GM20431 (cell line): ENCODE measurements around the gene HJURP.
"Not testable (repeated sequence)": the region's sequence is repeated elsewhere in the genome, so short reads cannot be mapped to it uniquely, and the experiment has no call there.

Source experiments
- in situ Hi-C: fragments of 300-500 bp; cut with MseI, MboI; formaldehyde crosslinking; loops from one replicate; pipeline ENCODE4 v1.15.0; 2020; ENCODE audit warnings: low sequenced_read_pairs; ENCODE audit not compliant: unreplicated experiment

HJURP gene, protein sequence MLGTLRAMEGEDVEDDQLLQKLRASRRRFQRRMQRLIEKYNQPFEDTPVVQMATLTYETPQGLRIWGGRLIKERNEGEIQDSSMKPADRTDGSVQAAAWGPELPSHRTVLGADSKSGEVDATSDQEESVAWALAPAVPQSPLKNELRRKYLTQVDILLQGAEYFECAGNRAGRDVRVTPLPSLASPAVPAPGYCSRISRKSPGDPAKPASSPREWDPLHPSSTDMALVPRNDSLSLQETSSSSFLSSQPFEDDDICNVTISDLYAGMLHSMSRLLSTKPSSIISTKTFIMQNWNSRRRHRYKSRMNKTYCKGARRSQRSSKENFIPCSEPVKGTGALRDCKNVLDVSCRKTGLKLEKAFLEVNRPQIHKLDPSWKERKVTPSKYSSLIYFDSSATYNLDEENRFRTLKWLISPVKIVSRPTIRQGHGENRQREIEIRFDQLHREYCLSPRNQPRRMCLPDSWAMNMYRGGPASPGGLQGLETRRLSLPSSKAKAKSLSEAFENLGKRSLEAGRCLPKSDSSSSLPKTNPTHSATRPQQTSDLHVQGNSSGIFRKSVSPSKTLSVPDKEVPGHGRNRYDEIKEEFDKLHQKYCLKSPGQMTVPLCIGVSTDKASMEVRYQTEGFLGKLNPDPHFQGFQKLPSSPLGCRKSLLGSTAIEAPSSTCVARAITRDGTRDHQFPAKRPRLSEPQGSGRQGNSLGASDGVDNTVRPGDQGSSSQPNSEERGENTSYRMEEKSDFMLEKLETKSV

DNA sequence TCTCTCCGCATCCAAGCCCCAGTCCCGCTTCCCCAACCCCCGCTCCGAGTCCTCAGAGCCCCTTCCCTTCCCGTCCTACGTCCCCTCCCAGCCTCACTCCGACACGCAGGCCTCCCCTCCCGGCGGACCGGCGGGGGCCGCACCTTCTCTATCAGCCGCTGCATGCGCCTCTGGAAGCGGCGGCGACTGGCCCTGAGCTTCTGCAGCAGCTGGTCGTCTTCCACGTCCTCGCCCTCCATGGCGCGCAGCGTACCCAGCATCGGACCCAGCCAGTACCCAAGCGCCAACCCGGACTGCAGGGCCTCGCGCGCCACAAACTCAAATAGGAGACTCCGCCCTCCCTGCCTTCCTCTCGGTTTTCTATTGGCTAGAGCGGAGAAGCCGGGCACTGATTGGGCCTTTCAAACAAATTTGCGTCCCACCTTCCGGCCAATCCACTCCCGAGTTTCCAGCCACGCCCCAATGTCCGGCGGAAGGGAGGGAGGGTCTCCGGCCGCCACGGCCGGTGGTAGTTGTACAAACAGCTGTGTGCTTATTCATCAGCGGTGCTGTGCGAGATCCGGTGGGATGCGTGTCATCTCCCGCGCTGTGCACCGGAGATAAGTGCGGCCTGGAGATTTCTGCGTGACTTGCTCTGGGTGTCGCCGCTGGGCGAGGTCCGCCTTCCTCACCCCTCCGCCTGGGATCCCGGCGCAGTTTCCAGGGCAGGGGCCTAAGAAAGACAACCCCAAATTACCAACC is at the start of gene HJURP:
TSS of gene HJURP (minus strand) at position 295 of the 741 bp plus-strand sequence. CDS start at position 260, 35 bp downstream.
- in situ Hi-C loops: no loop called here

DNA sequence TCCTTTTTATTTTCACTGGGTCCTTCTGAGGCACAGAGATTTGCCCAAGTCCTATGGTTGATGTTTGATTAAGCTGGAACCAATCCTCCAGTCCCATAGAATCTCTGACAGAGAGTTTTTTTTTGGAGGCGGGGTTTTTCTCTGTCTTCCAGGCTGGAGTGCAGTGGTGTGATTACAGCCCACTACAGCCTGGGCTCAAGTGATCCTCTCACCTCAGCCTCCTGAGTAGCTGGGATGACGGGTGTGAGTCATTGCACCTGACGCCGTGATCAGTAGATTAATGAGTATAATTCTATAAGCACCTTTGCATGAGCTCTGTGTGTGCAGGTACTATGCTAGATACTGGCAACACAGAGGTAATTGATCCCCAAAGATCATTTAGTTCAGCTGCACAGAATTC is 47.5 kb upstream of the HJURP start:
- in situ Hi-C loops: no loop called here

DNA sequence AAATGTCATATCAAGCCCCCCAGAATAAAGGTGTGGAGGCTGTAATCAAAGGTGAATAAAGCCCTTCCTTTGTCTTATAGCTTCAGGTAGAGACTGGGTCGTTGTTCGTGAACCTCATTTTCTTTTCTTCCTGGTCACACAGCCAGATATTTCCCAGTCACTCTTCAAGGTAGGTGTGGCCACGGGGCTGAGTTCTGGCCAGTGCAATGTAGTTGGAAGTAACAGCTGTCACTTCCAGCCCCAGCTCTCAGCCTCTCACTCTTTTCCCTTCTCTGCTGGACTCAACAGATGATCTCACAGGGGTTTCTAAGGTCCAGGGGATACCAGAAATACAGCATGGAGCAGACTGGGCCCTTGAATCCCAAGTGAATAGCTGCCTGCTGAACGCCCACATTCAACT is 47.0 kb upstream of the HJURP start:
- in situ Hi-C loops: no loop called here

DNA sequence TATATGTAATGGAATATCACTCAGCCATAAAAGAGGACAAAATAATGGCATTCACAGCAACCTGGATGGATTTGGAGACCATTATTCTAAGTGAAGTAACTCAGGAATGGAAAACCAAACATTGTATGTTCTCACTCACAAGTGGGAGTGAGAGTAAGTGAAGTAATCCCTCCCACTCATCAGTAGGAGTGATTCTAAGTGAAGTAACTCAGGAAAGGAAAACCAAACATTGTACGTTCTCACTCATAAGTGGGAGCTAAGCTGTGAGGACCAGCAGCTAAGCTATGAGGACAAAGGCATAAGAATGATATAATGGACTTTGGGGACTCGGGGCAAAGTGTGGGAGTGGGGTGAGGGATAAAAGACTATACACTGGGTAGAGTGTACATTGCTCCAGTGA is 41.9 kb upstream of the HJURP start:
- in situ Hi-C loops: not testable (repeated sequence)

DNA sequence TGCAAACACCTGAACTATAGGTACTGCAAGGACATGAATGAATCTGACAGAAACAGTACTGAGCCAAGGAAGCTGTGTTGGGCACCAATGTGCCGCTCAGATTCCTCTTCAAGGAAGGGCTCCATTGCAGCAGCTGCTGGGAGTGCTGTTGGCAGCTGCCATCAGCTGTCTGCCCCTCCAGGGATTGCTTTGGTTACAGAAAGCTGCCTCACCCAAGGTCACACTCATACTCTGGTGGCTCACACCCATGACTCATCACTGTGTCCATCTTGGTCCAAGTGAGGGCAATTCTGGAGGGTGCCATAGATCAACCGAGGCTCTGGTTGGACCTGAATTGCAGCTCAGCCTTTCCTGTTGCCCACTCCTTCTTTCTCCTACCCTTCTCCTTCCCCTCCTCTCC is 38.5 kb upstream of the HJURP start:
- in situ Hi-C loops: no loop called here

DNA sequence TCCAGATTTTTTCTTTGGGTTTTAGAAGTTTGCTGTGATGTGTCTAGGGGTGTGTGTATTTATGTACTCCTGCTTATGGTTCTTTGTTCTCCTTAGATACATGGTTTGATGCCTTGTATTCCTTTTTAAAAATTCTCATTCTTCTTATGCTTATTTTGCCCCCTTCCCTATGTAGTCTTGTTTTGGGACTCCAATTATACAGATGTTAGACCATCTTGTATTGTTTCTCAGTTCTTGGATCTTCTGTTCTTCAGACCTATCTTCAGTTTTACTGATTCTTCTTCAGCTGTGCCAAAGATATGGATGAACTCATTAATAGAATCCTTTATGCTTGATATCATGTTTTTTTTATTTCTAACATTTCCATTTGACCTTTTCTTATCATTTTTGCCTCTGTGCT is 28.0 kb upstream of the HJURP start:
- in situ Hi-C loops: no loop called here

DNA sequence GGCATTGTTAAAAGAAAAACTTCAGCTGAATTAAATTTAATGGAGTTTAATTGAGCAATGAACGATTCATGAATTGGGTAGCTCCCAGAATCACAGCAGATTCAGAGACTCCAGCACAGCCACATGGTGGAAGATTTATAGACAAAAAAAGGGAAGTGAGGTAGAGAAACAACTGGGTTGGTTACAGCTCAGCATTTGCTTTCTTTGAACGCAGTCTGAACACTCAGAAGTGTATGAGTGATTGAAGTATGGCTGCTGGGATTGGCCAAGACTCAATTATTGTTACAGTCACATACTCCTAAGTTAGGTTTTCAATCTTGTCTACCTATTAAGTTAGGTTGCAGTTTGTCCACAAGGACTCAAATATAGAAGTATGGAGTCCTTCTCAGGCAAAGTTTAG is 17.8 kb upstream of the HJURP start:
- in situ Hi-C loops: not testable (repeated sequence)

DNA sequence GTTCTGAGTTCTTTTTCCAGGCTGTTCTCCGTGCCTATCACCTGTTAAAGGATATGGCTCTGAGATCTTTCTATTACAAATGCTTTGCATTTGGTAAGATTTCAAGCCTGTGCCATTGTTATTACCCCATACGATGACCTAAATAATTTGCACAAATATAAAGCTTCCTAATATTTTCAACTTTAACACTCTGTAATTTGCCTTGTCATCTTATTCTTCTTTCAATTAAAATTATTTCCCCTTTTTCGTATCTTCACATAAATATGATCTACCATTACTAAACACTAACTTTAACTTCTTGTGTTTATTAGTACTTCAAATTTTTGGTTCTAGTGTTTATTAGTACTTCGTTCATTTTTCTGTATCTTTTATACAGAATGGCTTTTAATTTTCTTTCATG is 17.1 kb upstream of the HJURP start:
- in situ Hi-C loops: no loop called here

DNA sequence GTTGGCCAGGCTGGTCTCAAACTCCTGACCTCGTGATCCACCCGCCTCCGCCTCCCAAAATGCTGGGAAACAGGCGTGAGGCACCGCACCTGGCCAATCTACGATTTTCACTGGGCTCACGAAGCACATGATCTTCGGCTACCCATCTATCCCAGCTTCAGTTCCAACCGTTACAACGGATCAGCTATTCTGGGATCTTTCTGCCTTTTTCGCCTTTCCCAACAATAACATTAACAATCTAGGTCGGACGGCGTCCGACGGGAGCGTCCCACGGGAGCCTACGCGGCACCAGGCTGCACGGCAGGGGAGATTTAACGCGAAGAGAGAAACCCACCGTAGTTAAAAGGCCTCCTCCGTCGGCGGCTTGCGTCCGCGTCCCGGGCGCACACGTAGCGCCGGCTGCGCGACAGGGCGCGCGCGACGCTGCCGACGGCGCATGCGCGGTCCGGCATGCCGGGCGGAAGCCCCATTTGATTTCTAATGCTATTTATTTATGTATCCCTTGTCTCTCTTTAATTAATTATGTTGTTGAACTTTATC is 13.7 kb upstream of the HJURP start, which contains the start of gene MSL3B:
TSS of gene MSL3B (minus strand) at position 394 of the 540 bp plus-strand sequence.
- in situ Hi-C loops: no loop called here

DNA sequence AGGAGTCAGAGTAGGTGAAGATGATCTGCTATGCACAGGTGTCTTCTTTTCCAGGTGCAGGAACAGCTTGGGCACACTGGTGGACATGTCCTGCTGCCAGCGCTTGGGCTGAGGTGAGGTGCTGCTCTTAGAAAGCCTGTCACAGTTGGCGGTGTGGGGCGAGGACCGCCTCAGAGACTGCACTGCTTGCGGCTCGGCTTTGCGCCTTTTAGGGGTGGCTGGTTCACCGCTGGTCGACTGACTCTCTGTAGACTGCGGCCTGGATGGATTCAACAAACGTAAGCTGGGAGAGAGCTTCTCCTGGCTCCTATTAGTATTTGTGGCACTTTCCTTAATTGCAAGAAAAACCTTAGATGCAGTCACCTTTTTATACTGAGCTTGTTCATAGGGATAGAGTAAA is 12.1 kb upstream of the HJURP start:
- in situ Hi-C loops: no loop called here

DNA sequence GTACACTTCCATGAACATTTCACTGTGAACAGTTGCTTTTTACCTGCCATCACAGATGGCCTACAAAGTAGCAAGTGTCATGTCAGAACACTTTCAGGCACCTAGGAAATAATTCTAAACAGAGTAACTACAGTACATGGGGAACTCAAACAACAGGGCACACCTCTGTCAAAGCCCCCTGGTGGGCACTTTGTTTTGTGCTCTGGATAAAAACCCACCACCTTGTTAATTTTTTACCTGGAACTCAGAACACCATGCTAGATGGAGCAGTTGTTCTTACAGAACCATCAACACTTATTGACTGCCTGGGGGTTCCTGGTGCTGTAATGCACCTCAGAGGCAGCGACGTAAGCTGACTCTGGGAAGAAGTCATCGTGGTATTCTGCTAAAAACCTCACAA is 11.5 kb upstream of the HJURP start:
- in situ Hi-C loops: no loop called here

DNA sequence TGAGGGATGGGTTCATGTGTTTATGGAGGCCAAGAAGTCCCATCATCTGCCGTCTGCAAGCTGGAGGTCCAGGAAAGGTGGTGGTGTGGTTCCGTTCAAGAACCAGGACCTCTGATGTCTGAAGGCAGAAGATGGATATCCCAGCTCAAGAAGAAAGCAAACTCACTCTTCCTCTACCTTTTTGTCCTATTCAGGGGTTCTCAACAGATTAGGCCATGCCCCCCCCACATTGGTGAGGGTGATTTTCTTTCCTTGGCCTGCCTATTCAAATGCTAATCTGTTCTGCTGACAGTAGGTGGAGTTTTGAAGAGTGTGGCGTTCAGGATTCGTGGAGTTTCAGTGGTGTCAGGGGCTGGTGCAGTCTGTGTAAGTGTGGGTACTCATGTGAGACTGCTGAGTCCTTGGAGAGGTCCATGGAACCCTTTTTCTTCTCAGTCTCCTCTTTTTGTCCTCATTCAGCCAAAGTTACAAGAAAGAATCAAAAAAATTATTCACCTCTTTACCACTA is 8.0 kb upstream of the HJURP start:
- in situ Hi-C loops: no loop called here

DNA sequence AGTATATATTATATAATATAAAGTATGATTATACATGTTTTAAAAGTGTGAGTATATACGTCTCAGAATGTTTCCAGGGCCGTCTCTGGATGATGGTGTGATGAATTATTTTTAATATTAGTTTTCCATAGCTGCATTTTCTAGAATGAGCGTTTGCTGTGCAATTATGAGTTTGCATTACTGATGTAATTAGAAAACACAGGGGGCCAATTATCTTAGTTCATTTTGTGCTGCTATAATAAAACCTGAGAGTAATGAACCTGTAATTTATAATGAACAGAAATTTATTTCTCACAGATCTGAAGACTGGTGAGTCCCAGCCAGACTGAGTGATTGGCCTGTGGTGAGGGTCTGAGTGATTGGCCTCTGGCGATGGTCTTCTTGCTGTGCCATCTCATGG is 4.0 kb upstream of the HJURP start:
- in situ Hi-C loops: no loop called here

DNA sequence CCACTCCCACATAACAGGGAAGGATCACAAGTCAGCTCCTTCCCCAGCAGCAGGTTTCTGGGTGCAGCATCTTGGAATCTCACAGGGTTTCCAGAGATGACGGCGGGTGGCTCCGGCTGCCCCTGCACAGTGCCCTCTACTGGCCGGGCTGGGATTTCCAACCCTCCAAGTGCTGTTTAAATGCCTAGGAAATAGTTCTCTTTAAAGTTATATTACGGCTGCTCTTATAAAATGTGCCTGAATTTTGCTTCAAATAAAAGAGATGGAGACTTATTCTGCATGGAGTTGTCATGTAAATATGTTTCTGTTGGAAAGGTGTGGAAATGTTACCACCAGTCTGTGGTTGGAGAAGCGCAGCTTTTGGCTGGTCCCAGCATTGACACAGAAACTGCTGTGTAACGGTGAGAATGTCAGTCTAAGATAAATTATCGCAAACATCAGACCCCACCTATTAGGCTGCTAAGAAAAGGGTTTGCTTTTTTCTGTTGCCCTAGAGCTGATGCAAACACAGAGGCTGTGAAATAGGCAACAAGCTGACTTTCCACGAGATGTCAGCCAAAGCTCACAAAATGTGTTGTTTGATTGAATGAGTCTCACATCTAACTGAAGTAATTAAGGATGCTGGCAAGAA is 3.3 kb upstream of the HJURP start:
- in situ Hi-C loops: no loop called here

DNA sequence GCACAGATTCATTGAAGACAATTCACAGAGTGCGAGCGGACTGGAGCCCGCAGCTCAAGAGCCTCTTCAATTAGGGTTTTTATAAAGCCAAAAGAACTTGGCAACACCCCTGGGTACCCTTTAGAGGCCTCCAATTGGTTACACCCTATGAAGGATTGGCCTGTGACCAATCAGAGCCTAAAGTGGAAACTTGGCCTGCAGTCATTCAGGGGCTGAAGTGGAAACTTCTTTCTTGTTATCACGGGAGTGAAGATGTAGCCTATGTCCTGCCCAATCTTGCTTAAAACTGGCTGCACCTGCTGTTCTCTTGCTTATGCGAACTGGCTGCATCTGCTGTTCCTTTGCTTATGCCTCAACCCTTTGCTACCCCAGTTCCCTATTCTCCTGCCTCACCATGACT is 1.8 kb upstream of the HJURP start:
- in situ Hi-C loops: no loop called here

DNA sequence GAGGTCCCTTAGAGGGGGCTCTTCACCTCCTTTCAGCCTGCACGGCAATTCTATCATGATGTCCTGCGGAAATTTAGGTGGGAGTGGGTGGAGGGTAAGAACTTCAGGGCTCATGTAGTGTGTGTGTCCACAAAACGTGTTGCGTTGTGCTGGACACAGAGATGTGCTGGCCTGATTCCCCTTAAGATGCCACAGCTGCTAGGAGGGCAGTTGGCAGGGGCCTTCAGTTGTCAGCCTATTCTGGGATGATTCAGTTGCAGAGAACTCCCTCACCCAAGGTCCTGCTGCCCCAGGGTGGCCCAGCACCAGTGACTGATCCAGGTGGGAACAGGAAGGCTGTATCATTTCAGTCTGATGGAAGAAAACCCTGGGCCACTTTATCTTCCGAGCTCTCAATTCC is 1.0 kb upstream of the HJURP start:
- in situ Hi-C loops: no loop called here

DNA sequence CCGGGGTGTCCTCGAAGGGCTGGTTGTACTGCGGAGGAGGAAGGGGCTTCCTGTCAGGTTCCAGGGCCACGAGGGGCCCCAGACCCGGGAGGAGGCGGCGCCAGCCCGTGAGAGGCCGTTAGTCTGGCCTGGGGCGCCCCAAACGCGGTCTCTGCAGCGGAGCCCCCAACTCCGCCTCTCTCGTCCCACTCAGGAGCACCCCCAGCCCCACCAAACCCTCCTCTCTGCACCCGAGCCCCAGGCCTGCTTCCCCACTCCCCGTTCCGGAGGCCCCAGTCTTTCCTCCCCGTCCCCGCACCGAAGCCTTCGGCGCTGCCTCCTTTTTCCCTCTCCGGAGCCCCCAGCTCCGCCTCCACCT is 473 bp downstream of the HJURP start:
- in situ Hi-C loops: no loop called here

DNA sequence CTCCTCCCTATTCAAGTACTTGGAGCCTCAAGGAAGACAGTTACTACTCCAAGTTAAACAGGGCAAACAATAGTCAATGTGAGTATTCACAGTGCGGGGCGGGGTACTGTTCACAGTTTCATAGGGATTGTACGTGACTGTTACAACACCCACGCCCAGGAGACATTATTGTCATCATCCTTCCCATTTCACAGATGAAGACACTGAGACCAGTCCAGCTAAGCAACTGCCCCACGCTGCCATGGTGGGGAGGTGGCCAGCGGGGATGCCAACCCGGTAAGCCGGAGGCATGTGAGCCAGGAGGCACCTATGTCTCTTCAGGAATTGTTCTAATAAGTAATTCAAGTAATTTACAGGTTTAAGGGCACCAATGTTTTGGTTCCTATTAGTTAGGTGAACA is 982 bp downstream of the HJURP start:
- in situ Hi-C loops: no loop called here

DNA sequence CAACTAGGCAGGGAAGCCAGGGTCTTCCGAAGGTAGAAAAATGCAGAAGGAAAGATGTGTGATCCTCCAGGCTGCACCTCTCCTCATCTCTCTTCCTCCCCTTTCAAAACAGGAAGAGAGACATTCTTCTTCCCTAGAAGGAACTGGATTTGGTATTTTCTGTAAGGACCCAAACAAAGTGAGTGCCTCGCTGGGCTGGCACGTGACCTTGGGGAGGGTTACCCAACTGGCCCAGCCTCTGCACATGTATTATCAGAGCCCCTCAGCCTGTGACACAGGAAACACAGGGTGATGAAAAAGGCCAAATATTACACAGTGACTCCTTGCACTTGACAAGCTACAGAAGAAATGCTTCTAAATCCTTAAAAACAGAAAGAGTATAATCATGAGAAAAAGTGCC is 2.3 kb downstream of the HJURP start:
- in situ Hi-C loops: no loop called here

DNA sequence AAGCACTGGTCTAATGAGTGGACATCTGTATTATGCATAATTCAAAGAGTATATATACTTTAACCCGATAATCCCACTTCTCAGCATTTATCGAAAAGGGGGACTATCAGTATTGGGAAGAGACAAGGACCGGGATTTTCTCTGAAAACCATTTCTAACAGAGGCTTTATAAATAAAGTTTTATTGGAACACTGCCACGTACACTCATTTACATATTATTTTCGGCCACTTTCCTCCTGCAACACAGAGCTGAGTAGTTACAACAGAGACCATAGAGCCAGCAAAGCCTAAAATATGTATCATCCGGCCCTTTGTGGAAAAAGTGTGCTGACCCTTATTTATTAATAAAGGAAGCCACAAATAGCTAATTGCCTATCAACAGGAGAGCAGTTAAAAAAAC is 3.2 kb downstream of the HJURP start:
- in situ Hi-C loops: no loop called here
